Measurements from ENCODE around the gene SYCE3. TPM values are rescaled to one million over a fixed set of nuclear protein-coding genes. Genes with fewer than 3 reads are reported as not detected.

Gene SYCE3
- total RNA-seq, 1 experiment from 2014 or later: not detected

DNA sequence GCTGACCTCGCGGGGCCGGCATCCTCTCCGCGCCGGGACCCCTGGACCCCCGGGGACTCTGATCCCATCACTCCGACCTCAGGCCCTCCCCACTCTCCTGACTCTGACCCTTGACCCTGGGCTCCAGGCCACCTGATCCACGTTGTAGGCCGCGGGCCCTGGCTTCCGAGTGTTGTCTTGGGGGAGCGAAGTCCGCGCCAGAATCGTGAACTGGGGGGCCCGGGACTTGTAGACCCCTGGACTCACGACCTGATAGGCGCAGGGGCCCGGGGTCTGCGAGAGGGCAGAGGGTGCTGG, 32.2 kb downstream of the SYCE3 start:
- Histone ChIP-seq H3K36me3 (ENCODE audit: insufficient read depth, low read length, poor library complexity, severe bottlenecking) (no peaks in the 10 kb centered on the region), H3K4me3 (ENCODE audit: low read depth, low read length, poor library complexity, severe bottlenecking) (peak overlapping the region; percentile 46), H3K4me1 (ENCODE audit: insufficient read depth, low read length, poor library complexity, severe bottlenecking) (peaks cover 21% of the 10 kb centered on the region), H3K9me3 (ENCODE audit: low read depth, low read length, poor library complexity, severe bottlenecking) (no peaks in the 10 kb centered on the region), H3K27ac (ENCODE audit: low read depth, low read length, poor library complexity, severe bottlenecking) (no peak overlapping the region), H3K27me3 (replicated peaks; ENCODE audit: insufficient read depth, low read depth, low read length, poor library complexity) (peaks cover 23% of the 10 kb centered on the region)
- no peak for TF ChIP-seq EZH2 (IDR thresholded peaks at IDR 0.05; ENCODE audit: borderline replicate concordance, low read depth, low read length, poor library complexity, severe bottlenecking)
- TF ChIP-seq, protein P1, sequence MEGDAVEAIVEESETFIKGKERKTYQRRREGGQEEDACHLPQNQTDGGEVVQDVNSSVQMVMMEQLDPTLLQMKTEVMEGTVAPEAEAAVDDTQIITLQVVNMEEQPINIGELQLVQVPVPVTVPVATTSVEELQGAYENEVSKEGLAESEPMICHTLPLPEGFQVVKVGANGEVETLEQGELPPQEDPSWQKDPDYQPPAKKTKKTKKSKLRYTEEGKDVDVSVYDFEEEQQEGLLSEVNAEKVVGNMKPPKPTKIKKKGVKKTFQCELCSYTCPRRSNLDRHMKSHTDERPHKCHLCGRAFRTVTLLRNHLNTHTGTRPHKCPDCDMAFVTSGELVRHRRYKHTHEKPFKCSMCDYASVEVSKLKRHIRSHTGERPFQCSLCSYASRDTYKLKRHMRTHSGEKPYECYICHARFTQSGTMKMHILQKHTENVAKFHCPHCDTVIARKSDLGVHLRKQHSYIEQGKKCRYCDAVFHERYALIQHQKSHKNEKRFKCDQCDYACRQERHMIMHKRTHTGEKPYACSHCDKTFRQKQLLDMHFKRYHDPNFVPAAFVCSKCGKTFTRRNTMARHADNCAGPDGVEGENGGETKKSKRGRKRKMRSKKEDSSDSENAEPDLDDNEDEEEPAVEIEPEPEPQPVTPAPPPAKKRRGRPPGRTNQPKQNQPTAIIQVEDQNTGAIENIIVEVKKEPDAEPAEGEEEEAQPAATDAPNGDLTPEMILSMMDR (conservative IDR thresholded peaks at IDR 0.05; ENCODE audit: low read depth, low read length): no peak
- intact Hi-C loops (cut with micrococcal nuclease; ENCODE audit: unreplicated experiment): no loop called here
- no TSS peak for BruUV-seq (replicated peaks)
- DNase-seq (ENCODE audit: low spot score): no peak
- ChIA-PET CTCF (no interaction called here), POLR2A (ENCODE audit: low non-redundant PET) (no interaction called here)

DNA sequence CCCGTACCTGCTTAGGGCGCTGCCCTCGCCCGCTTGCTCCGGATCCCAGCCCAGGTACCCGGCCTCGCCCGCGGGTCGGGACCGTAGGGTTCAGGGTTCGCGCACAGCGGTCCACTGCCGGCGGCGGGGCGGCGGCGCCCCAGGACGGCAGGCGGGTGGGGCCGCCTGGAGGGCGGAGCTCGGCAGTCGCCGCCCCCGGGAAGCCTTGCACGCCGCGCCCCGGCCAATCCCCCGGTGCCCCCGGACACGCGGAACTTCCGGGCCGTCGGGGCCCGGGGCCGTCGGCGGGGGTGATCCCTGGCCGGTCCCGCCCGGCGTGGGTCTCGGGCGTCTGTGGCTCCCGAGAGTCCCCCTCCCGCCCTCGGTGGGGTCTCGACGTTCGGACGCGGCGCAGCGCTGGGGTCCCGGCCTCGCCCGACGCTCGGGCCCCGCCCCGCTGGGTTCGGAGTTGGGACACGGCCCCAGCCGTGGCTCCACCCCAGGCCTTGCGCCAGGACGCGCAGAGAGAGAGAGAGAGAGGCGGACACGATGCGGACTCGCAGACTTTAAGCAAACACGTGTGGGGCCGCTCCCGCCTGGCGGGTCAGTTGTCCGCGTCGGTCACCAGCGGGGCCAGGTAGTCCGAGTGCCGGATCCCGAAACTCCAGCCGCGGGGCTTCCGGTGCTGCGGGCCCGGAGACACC, 32.7 kb downstream of the SYCE3 start, which contains the start of gene TYMP:
TYMP (minus strand) TSS at position 116 of the 683 bp plus-strand sequence. CDS start 303 bp downstream, outside the sequence.
- no peak for TF ChIP-seq EZH2 (IDR thresholded peaks at IDR 0.05; ENCODE audit: borderline replicate concordance, low read depth, low read length, poor library complexity, severe bottlenecking)
- TF ChIP-seq, protein P1 (conservative IDR thresholded peaks at IDR 0.05; ENCODE audit: low read depth, low read length): no peak
- H3K4me3 ChIP-seq (ENCODE audit: low read depth, low read length, poor library complexity, severe bottlenecking): peak within 1 kb of the TSS; percentile 46
- peaks cover 22% of the 10 kb centered on the region for H3K4me1 ChIP-seq (ENCODE audit: insufficient read depth, low read length, poor library complexity, severe bottlenecking)
- DNase-seq (ENCODE audit: low spot score): no peak
- ChIA-PET CTCF (no interaction called here), POLR2A (ENCODE audit: low non-redundant PET) (interaction anchor here (0.6 kb wide), 1 partner anchor 18 kb away, joined by 6 read pairs; no protein-coding TSS in a partner anchor)
- no peaks in the 10 kb centered on the region for H3K36me3 ChIP-seq (ENCODE audit: insufficient read depth, low read length, poor library complexity, severe bottlenecking)
- peaks cover 23% of the 10 kb centered on the region for H3K27me3 ChIP-seq (replicated peaks; ENCODE audit: insufficient read depth, low read depth, low read length, poor library complexity)
- no TSS peak for BruUV-seq (replicated peaks)
- H3K27ac ChIP-seq (ENCODE audit: low read depth, low read length, poor library complexity, severe bottlenecking): no peak within 1 kb of the TSS
- no peaks in the 10 kb centered on the region for H3K9me3 ChIP-seq (ENCODE audit: low read depth, low read length, poor library complexity, severe bottlenecking)
- intact Hi-C loops (cut with micrococcal nuclease; ENCODE audit: unreplicated experiment): no loop called here

DNA sequence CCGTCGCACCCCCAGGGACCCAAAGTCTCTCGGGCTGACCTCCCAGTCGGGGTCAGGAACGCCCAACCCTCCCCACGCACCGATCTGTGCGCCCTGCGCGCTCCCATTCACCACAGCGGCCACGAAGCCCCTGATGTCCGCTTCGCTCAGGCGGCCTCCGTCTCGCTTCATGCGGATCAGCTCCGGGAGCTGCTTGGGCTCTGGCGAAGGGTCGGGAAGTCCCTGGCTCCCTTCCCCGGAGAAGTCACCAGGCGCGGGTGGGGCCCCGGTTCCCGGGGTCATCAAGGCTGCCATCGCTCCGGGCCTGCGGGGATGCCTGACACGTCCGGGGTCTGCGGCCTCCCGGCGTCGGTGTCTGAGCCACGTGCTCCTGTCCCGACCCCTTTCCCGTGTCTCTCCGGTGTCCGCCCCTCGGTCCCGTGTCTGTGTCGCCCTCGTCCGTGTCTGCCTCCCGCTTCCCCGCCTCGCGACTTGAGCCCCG, 33.3 kb downstream of the SYCE3 start:
- Histone ChIP-seq H3K4me1 (ENCODE audit: insufficient read depth, low read length, poor library complexity, severe bottlenecking) (peaks cover 27% of the 10 kb centered on the region), H3K9me3 (ENCODE audit: low read depth, low read length, poor library complexity, severe bottlenecking) (no peaks in the 10 kb centered on the region), H3K27ac (ENCODE audit: low read depth, low read length, poor library complexity, severe bottlenecking) (no peak overlapping the region), H3K36me3 (ENCODE audit: insufficient read depth, low read length, poor library complexity, severe bottlenecking) (peaks cover 4% of the 10 kb centered on the region), H3K27me3 (replicated peaks; ENCODE audit: insufficient read depth, low read depth, low read length, poor library complexity) (peaks cover 23% of the 10 kb centered on the region), H3K4me3 (ENCODE audit: low read depth, low read length, poor library complexity, severe bottlenecking) (peak overlapping the region; percentile 46)
- POLR2A ChIA-PET (ENCODE audit: low non-redundant PET): interaction anchor here (0.6 kb wide), 1 partner anchor 19 kb away, joined by 6 read pairs; no protein-coding TSS in a partner anchor
- CTCF ChIA-PET: no interaction called here
- intact Hi-C loops (cut with micrococcal nuclease; ENCODE audit: unreplicated experiment): no loop called here
- DNase-seq (ENCODE audit: low spot score): no peak
- no TSS peak for BruUV-seq (replicated peaks)
- no peak for TF ChIP-seq EZH2 (IDR thresholded peaks at IDR 0.05; ENCODE audit: borderline replicate concordance, low read depth, low read length, poor library complexity, severe bottlenecking)
- TF ChIP-seq, protein P1 (conservative IDR thresholded peaks at IDR 0.05; ENCODE audit: low read depth, low read length): no peak
